ENCODE measurements around the gene FCER1G.

Gene FCER1G

GRCh38 chr1:161185732-161186311, 29.3 kb upstream of the FCER1G start:
- no peak overlapping the region for H3K4me3 ChIP-seq (replicated peaks; ENCODE audit: low read depth, low read length)
- DNase-seq (ENCODE audit: extremely low read depth, low read depth) = no peak
- no peak for TF ChIP-seq CTCF (IDR thresholded peaks at IDR 0.05; ENCODE audit: low read depth, low read length, missing control alignments)

GRCh38 chr1:161187311-161187710, 27.8 kb upstream of the FCER1G start:
- no peak for TF ChIP-seq CTCF (IDR thresholded peaks at IDR 0.05; ENCODE audit: low read depth, low read length, missing control alignments)
- no peak overlapping the region for H3K4me3 ChIP-seq (replicated peaks; ENCODE audit: low read depth, low read length)
- DNase-seq (ENCODE audit: extremely low read depth, low read depth) = no peak

- DNase-seq (ENCODE audit: extremely low read depth, low read depth) = no peak
- TF ChIP-seq CTCF (IDR thresholded peaks at IDR 0.05; ENCODE audit: low read depth, low read length, missing control alignments) = no peak
- H3K4me3 ChIP-seq (replicated peaks; ENCODE audit: low read depth, low read length) = no peak overlapping the region
Measured at GRCh38 chr1:161188381-161188780, 26.7 kb upstream of the FCER1G start.

GRCh38 chr1:161189036-161189435, 26.1 kb upstream of the FCER1G start:
- H3K4me3 ChIP-seq (replicated peaks; ENCODE audit: low read depth, low read length) = no peak overlapping the region
- no peak for TF ChIP-seq CTCF (IDR thresholded peaks at IDR 0.05; ENCODE audit: low read depth, low read length, missing control alignments)
- DNase-seq (ENCODE audit: extremely low read depth, low read depth) = no peak

GRCh38 chr1:161190962-161191521, 24.1 kb upstream of the FCER1G start:
- H3K4me3 ChIP-seq (replicated peaks; ENCODE audit: low read depth, low read length) = no peak overlapping the region
- DNase-seq (ENCODE audit: extremely low read depth, low read depth) = no peak

GRCh38 chr1:161191971-161192370, 23.1 kb upstream of the FCER1G start:
- TF ChIP-seq CTCF (IDR thresholded peaks at IDR 0.05; ENCODE audit: low read depth, low read length, missing control alignments) = no peak
- no peak overlapping the region for H3K4me3 ChIP-seq (replicated peaks; ENCODE audit: low read depth, low read length)
- no peak for DNase-seq (ENCODE audit: extremely low read depth, low read depth)

More at GRCh38 chr1:161190962-161191521, 24.1 kb upstream of the FCER1G start:
- TF ChIP-seq CTCF (IDR thresholded peaks at IDR 0.05; ENCODE audit: low read depth, low read length, missing control alignments) = no peak
